HG02571 (cell line): ENCODE data around the gene IMPACT.
A peak's percentile ranks its signal among the peaks of the same experiment; 100 is the strongest.

Experiments
- ATAC-seq: cut with Tn5 transposase; IDR thresholded peaks from one replicate; pipeline ENCODE4 v1.9.1; 2021; ENCODE audit warnings: mild to moderate bottlenecking, moderate library complexity; ENCODE audit not compliant: unreplicated experiment

The IMPACT gene, protein sequence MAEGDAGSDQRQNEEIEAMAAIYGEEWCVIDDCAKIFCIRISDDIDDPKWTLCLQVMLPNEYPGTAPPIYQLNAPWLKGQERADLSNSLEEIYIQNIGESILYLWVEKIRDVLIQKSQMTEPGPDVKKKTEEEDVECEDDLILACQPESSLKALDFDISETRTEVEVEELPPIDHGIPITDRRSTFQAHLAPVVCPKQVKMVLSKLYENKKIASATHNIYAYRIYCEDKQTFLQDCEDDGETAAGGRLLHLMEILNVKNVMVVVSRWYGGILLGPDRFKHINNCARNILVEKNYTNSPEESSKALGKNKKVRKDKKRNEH

GRCh38 chr18:24426398-24427294, at the start of gene IMPACT:
Gene IMPACT (plus strand): TSS chr18:24426670. CDS start chr18:24426757, 87 bp downstream.
- peak; percentile 84 for ATAC-seq

- ATAC-seq, result no peak
Measured at GRCh38 chr18:24378598-24378997, 47.9 kb upstream of the IMPACT start.

DNA sequence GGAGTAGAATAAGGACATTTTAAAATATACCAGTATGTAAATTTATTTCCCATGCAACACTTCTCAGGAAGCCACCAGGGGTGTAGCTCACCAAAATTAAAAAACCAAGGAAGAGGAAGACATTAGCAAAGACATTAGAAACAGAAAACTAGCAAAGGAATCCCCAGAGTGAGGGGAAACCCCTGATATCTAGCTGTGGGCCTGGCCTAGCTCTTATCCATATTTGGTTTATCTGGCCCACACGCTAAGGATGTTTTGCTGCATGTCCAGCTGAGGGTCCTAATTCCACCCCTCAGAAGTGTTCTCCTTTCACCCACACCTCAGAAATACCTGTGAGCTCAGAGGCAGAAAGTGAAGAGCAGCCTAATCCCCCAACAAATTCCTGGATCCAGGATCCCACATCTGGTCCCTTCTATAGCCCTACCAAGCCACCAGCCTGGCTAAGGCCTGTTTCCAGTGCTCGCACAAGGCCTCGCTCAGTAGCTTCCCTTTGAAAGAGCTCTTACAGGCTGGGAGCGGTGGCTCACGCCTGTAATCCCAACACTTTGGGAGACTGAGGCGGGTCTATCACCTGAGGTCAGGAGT, 46.2 kb upstream of the IMPACT start:
- ATAC-seq, result no peak

- ATAC-seq, result no peak
Measured at GRCh38 chr18:24381126-24381525, 45.3 kb upstream of the IMPACT start.

GRCh38 chr18:24386681-24387080, 39.8 kb upstream of the IMPACT start:
- ATAC-seq, result no peak

GRCh38 chr18:24388957-24389356, 37.5 kb upstream of the IMPACT start:
- ATAC-seq, result no peak

DNA sequence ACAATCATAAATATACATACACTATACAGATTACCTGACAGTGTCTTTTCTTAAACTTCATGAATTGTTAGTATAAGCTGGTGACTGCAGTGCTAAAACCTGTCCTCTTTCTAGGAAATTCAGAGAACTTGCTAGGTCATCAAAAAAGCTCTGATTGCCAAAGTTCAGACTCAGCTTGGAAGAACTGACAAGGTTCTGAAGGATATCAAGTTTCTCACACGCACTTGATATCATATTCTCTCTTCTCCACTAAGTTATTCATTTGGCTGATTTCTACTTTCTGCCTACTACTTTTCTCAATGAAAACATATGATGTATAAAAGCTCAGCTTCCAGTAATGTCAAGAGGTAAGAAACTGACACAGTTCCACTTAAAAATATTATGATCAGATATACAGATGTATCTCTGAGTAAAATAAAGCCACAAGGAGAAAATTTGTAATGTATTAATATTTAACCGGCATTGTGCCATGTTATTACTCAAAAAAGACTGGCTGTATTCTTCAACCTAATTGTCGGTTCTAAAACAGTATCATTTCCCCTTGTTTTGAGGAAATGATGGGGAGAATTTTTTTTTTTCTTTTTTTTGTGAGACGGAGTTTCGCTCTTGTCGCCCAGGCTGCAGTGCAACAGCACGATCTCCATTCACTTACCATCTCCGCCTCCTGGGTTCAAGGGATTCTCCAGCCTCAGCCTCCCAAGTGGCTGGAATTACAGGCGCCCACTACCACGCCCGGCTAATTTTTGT, 31.2 kb upstream of the IMPACT start:
- no peak for ATAC-seq

GRCh38 chr18:24396082-24396633, 30.3 kb upstream of the IMPACT start:
- no peak for ATAC-seq

DNA sequence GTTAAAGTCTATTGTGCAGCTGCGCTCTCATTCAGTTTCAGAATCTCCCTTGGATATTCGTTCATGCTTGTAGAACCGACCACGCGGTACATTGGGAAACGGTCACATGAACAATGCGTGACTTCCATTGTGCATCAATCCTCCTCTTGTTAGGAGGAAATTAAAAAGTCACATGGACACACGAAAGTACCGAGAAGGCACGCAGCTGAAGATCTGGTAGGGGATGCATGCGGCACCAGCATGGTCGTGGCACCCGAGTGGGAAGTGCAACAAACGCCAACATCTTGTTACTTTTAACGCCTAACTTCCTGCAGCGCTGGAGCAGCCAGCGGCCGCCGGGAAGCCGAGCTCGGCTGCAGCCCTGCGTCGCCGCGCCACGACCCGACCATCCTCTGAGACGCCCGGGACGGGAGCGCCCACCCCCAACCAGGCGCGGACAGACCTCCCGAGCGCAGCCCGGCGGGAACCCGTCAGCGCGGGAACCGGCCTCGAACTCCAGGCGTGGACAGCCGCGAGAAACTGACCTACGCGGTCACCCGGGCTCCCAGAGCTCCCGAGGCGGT, 29.3 kb upstream of the IMPACT start:
- ATAC-seq, result no peak

GRCh38 chr18:24397694-24398368, 28.6 kb upstream of the IMPACT start, which contains the start of gene OSBPL1A:
Gene OSBPL1A (minus strand): TSS chr18:24397824. CDS start chr18:24377533, 20,291 bp downstream.
- ATAC-seq, result no peak

GRCh38 chr18:24398540-24398939, 27.9 kb upstream of the IMPACT start:
- no peak for ATAC-seq

DNA sequence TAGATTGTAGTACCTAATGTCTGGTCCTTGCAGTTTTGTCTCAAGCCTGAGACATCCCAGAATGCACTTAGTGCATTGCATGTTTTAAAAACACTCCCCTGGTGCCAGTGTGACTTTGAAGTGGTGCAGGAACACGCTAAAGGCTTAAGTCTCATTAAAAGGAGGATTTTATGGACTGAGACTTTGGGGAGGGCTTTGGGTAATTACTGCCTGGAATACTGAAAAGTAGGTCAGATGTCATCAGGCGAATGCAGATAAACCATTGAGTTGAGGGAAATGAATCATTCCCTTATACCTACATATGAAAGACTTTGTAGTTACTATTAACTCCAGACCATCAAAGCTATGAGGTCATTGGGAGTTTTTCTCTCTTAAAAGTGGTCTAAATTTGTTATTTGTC, 25.9 kb upstream of the IMPACT start:
- no peak for ATAC-seq

- no peak for ATAC-seq
Measured at GRCh38 chr18:24402209-24402785, 24.2 kb upstream of the IMPACT start.

GRCh38 chr18:24403076-24403475, 23.4 kb upstream of the IMPACT start:
- no peak for ATAC-seq

- ATAC-seq, result no peak
Measured at GRCh38 chr18:24404591-24404990, 21.9 kb upstream of the IMPACT start.

DNA sequence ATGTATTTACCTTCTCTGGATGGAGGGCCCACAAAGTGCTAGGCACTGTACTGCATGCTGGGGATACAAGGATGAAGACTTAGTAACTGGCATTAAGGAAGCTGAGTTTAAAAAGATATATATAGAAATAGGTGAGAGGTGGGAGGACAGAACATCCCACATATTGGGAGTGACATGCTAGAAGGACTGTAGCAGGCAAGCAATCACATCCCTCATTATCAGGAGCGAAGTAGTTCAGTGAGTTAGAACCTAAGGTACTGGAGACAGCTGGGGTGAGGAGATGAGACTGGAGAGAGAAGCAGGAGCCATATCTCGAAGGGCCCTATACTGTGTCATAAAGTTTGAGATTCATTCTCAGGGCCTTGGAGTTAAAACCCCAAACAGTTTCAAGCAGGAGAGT, 18.0 kb upstream of the IMPACT start:
- no peak for ATAC-seq

- ATAC-seq, result no peak
Measured at GRCh38 chr18:24413148-24413547, 13.3 kb upstream of the IMPACT start.

DNA sequence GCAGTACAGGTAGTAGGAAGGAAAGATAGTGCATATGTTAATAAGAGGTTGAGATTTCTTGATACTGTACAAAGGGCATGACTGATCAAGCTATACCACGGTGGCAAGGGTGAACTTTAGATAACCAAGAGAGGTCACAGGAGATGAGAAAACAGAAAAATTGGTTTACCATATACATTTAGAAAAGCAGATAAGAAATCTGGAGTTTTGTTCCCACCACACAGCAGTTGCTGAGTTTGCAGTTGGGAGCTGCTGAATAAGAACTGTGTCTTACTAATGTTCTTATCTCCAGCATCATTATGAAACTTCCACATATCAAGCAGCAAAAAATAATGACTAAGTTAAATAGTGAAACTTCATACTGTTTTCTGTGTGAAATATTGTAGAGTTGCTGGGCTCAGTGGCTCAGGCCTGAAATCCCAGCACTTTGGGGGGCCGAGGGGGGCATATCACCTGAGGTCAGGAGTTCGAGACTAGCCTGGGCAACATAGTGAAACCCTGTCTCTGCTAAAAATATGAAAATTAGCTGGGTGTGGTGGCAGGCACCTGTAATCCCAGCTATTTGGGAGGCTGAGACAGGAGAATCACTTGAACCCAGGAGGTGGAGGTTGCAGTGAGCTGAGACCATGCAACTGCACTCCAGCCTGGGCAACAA, 12.0 kb upstream of the IMPACT start:
- no peak for ATAC-seq

DNA sequence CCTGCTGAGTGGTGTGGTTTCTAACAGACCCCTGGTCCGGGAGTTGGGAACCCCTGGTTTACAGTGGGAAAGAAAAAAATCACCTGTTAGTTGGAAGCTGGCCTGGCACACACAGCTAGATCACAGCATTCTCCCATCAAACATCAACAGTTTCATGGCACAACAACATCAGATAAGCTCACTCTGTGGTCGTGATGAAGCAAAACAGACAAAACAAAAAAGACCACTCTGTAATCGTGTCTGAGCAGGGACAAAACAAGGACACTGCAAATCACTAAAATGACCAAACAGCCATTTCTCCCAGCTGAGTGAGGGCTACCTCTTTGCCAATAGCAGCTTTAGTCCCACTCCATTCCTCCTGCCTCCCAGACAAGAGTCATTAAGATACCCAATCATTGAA, 9.0 kb upstream of the IMPACT start:
- ATAC-seq, result no peak
